GM19328 (cell line): Measurements from ENCODE around the gene USP3.
A peak's percentile ranks its signal among the peaks of the same experiment; 100 is the strongest.

Source experiments
- ATAC-seq: cut with Tn5 transposase; IDR thresholded peaks from one replicate; pipeline ENCODE4 v1.9.1; 2021; ENCODE audit warnings: mild to moderate bottlenecking, moderate library complexity; ENCODE audit not compliant: unreplicated experiment

USP3 gene

DNA sequence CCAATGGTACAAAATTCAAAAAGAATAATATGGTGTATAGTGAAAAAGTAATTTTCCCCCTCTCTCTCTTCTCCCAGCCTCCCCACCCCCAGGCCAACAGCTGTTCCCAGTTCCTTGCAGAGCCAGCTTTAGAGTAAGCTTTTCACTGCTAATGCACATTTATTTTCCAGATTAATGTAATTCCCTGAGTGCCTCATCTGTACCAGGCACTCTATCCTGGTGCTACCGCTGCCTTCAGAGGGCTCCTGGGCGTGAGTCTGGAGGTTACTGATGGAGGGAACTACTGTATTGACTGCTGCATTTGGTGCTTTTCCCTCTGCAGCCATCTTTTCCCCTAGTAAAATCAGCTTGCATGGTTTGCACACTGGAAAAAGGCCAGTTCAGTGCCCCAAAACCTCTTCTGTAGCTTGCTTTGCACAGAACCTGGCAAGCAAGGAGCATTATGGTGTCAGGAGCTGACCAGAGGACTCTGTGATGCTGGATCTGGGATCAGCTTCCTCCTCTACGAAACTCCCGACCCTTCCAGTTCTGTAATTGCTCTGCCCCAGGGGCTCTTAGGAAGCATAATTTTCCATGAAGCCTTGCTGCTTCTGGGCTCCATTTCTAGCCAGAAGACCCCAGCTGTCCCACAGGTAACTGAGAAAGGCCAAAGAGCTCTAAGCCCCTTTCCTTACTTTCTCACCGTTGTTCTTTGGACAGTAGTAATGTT, 8.5 kb upstream of the USP3 start:
- no peak for ATAC-seq

GRCh38 chr15:63497642-63498467, 6.5 kb upstream of the USP3 start:
- ATAC-seq: no peak

DNA sequence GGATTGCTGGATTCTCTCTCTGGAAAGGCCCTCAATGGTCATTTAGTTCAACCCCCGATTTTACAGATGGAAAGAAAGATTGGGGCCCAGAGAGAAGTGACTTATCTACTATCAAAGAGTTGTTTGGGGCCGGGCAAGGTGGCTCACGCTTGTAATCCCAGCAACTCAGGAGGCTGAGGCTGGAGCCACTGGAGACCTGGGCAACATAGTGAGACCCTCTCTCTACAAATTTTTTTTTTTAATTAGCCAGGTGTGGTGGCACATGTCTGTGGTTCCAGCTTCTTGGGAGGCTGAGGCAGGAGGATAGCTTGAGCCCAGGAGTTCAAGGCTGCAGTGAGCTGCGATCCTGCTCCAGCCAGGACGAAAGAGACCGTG, 5.2 kb upstream of the USP3 start:
- ATAC-seq: no peak

DNA sequence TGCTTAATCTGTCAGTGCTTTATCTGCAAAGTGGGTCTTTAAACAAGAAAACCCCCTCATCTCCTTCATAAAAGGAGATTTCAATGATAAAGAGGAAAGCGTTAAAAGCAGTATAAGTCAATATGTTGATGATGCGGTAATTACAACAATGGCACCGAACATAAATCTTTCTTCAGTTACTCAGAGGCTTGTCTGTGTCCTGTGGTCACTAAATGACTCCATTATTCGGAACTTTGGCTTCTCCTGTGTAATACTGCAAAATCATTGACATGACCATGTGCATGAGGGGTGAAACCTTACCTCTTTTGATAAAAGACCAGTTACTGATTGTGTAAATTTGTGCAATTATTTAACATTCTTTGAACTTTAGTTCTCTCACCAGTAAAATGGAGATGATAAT, 4.8 kb upstream of the USP3 start:
- ATAC-seq: no peak

DNA sequence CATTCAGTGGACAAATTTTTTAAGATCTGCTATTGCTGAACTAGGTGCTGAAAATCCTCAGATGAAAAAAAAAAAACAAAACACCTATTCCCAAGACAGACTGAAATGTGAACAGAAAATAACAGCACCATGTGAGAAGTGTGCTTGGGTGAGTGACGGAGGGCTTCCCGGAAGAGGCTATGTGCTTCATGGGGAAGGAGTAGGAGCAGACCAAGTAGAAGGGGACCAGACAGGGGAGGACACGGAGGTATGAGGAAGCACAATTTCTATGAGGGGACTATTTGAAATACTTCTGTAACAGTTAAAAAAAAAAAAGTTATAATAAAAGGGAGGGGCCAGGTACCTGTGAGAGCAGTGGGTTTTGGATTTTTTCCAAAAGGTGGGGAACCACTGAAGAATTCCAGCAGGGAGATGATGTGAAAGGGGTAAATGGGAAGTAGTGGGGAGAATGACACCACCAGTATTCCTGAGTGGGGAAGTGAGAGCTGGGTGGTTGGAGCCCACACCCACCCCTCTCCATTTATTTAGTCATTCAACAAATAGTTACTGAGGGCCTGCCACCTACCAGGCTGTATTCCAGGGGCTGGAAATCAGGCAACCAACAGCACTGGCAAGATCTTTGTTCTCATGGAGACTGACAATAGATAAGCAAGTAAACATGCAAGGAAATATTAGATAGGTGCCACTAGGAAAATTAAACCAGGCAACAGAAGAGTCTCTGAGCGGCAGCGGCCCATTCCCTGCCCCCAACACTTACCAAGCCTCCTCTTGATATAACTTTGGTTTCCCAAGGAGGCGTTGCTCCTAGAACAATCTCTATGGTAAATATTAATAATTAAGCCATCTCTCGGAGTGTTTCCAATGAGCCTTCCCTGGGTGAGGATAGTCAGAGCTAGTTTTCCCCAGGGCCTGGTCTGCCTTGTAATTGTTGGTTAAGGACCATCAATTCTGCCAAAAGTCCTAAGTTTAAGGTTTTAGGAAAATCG, 3.8 kb upstream of the USP3 start:
- no peak for ATAC-seq

DNA sequence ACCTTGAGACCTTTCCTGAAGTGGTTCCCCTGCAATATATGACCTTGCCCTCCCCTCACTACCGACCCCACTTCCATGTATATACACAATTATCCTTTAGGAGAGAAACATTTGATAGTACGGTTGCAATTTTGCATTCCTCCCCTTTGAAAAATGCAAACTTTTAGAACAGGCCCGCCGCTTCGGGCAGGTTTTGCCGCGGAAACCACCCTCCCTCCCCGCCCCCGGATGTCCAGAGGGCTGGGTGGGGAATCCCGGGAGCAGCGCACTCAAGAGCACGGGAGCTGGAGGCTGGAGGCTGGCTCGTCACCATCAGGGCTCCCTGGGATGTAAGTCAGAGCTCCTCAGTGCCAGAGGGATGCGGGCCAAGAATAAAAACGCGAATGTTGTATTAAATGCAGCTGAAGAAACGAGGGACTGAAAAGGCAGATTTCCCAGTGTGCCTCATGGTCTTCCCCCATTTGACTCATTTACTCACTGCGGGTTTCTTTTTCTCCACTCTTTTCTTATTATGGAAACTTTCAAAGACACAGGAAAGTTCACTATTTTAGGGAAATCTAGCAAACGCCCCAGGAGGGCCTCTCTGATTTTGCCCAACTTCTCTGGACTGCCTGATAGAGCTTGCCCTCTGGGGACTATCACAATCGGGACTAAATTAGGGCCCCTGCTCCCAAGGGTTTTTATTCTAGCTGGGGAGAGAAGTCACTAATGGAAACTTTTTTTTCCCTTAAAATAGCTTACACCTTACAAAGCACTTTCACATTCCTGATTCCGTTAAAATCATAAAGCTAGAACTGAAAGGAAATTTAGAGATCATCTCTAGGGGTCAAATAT, 2.9 kb upstream of the USP3 start:
- ATAC-seq: no peak

GRCh38 chr15:63502137-63502766, 2.1 kb upstream of the USP3 start:
- no peak for ATAC-seq

- ATAC-seq: peak; percentile 37
These were observed 1.3 kb upstream of the USP3 start for GRCh38 chr15:63502843-63503738.

DNA sequence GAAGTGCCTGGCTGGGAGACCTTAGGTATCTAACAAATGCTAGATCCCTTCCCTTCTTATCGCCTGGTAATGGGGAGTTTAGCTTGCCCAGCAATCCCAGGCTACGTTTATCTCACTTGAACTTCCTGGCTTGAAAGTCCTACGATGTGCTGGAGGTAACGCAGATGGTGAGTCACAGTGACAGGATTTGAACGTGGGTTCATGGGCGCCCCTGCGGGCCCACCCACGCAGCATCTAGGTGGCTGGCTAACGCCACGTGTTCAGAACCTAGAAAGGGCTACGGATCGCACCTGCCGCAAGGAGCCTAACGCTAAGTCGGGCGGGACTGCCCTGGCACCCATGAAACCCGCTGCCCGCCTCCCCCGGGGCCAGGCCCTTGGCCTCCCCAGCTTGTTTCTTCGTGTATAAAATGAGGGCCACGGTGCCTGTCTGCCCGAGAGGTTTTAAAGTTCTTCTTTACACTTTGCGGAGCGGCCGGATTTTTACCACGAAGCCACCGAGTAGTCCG, 600 bp upstream of the USP3 start:
- peak; percentile 18 for ATAC-seq

DNA sequence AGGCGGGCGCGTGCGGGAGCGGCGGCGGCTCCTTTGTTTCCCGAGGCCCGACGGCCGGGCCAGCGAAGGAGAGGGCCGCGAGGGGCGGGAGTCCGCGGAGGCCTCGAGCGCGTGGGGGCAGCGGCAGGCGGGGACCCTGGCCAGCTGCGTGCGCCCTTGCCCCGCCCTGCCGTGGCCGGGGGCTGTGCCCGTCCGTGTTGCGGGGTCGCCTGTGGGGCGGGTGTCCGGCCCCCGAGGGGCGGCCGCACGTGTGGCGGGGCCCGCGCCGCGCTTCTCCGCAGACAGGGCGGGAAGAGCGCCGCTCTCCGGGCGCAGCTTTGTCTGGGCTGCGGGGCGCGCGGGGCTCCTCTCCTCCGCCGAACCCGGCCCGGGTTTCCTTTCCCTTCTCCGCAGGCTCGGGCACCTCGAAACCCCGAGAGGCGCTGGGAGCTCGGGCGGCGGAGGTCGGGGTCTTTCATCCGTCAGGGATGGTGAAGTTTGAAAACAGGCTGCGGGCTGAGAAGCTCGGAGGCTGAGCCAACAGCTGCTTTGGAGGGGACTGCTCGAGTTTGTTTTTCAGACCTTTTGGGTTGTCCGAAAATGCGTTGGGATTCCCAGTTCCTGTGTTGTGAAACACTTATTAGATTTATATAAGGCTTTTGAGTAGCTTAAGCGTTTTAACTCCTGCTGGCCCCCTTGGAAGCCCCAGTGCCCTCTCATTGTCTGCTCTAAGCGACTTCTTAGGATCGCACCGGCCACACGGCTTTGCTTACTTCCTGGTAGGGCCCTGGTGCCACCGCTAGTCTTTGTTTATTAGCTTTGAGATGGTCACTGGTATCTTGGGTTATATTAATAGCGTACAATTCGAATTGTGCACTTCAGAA, 817 bp downstream of the USP3 start:
- ATAC-seq: no peak

- no peak for ATAC-seq
These were observed 1.4 kb downstream of the USP3 start for GRCh38 chr15:63505842-63506222.

- ATAC-seq: no peak
These were observed 2.2 kb downstream of the USP3 start for GRCh38 chr15:63506537-63507035.

DNA sequence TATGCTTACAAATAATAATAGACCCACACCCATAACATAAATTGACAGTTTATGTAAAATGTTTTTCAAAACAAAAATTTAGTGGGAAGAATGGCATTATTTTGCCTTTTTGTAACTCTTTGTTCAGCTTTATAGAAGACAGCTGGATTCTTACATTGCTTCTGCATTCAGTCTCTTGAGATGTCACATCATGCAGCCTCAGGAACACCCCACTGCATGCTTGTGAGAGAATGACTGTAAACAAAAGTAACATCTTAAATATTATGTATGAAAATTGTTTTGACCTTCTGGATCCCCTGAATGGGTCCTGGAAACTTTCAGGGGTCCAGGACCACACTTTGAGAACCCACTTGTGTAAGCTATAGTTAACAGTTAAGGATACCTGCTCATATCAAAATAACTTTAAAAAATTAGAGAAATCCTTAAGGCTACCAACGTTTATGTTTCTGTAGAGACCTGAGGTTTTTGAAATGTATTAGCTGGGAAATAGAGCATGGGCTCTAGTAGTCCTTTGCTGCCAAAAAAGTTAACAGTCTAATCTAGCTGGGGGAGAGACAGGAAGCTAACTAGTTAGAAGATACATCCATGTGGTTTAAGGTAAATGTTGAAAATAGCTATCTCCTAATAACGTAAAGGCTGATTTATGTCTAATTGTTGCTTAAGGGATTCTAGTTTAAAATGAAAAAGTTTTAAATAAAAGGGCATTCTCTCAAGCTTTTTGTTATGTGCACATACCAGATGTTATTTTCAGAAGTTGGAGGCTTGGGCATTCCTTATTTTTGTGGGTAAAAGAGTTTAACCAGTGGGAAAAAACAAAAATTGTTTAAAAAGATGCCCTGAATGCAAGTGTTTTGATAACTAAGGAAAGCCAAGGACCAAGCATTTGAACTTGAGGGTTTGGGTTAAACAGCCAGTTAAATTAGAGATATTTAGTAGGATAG, 3.8 kb downstream of the USP3 start:
- ATAC-seq: no peak

DNA sequence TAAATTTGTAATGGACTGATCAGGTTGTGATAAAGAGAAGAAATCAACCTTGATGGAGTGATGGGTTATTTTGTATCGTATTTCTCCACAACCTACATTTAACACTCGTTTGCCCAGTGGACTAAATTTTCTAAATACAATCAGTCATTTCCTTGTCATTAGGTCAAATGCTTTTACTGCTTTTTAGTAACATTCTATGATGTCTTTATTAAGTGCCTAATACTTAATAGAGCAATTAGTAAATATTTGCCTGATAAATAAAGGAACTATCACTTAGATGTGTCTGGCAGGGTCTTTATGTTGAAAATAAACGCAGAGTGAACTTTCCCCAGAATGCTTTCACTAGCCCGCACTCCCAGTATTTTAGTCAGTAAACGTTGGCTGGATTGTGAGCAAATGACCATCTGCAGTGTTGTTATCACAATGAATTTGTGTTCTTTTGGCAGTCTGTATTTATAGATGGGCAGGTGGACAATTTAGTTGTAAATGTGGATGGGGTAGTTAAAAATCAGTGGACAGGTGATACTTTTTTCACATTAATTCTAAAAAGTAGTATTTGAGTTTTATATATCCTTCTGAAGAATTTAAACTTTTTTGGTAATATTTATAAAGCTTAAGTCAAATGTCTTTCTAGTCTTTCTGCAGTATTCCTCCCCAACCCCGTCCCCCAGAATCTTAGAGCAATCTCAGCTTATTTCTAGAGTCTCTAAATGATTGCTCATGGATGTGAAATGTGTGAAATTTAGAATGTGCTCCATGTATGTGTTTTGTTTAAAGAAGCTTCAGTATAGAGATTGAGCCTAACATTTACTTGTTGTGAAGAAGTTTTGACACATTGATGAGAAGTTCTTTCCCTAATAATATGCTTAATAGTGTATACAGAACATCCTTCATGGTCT, 4.9 kb downstream of the USP3 start:
- no peak for ATAC-seq
